Measurements from ENCODE around the gene FRA10AC1.

GRCh38 chr10:93718937-93719725 lies 16.7 kb upstream of the FRA10AC1 start:
- TF ChIP-seq POLR2A (IDR thresholded peaks at IDR 0.05; ENCODE audit: low read length) (no peak), GATA1 (IDR thresholded peaks at IDR 0.05; ENCODE audit: low read depth, low read length) (no peak)

Data from erythroblast (primary cell).